HepG2 (cell line): Measurements from ENCODE around the gene GMEB1. TPM values are rescaled to one million over a fixed set of nuclear protein-coding genes. Genes with fewer than 3 reads are reported as not detected.

Experiments used
- ARHGAP35 ChIP-seq: sonication (generic); formaldehyde crosslinking; IDR thresholded peaks from 2 replicates; pipeline ENCODE4 v1.9.0; 2022; ENCODE audit warnings: mild to moderate bottlenecking, inconsistent platforms, moderate library complexity, missing genetic modification reagents, borderline replicate concordance
- DMAP1 ChIP-seq: IDR thresholded peaks from 2 replicates; pipeline ENCODE4 v1.6.1; 2016
- FOXO1 ChIP-seq: sonication (generic); formaldehyde crosslinking; IDR thresholded peaks from 2 replicates; pipeline ENCODE4 v1.4.0; 2020; ENCODE audit warnings: missing genetic modification reagents
- GLI4 ChIP-seq: sonication (generic); formaldehyde crosslinking; IDR thresholded peaks from 2 replicates; pipeline ENCODE4 v1.5.1; 2020; ENCODE audit warnings: missing genetic modification reagents, mild to moderate bottlenecking, moderate library complexity, borderline replicate concordance
- GTF2F1 ChIP-seq: fragments of 150-350 bp; IDR thresholded peaks from 2 replicates; pipeline ENCODE4 v1.6.1; 2014; ENCODE audit warnings: low read length
- IRX3 ChIP-seq: sonication (generic); formaldehyde crosslinking; IDR thresholded peaks from 2 replicates; pipeline ENCODE4 v1.8.1; 2023; ENCODE audit warnings: mild to moderate bottlenecking, low read depth, missing genetic modification reagents, borderline replicate concordance
- NAIF1 ChIP-seq: sonication (generic); formaldehyde crosslinking; IDR thresholded peaks from 2 replicates; pipeline ENCODE4 v1.5.0; 2020; ENCODE audit warnings: mild to moderate bottlenecking, missing genetic modification reagents, borderline replicate concordance
- NFE2L2 ChIP-seq: fragments of 150-350 bp; IDR thresholded peaks from 2 replicates; pipeline ENCODE4 v1.6.1; 2014; ENCODE audit warnings: low read length
- NFIC ChIP-seq: IDR thresholded peaks from 2 replicates; pipeline ENCODE4 v1.6.1; 2012; ENCODE audit warnings: mild to moderate bottlenecking, low read length, inconsistent platforms
- NFRKB ChIP-seq: fragments of 450-650 bp; IDR thresholded peaks from 2 replicates; pipeline ENCODE4 v1.6.1; 2017
- RBFOX2 ChIP-seq: fragments of 200-400 bp; formaldehyde crosslinking; IDR thresholded peaks from 2 replicates; pipeline ENCODE4 v1.6.1; 2017; ENCODE audit warnings: low read depth, mild to moderate bottlenecking, low read length
- TEAD2 ChIP-seq: sonication (generic); formaldehyde crosslinking; IDR thresholded peaks from 2 replicates; pipeline ENCODE4 v1.9.0; 2021; ENCODE audit warnings: missing genetic modification reagents
- TOE1 ChIP-seq: sonication (generic); formaldehyde crosslinking; IDR thresholded peaks from 2 replicates; pipeline ENCODE4 v1.4.0; 2020; ENCODE audit warnings: mild to moderate bottlenecking, missing genetic modification reagents
- U2AF1 ChIP-seq: fragments of 200-400 bp; formaldehyde crosslinking; optimal IDR thresholded peaks from 2 replicates; pipeline ENCODE3; 2017; ENCODE audit warnings: mild to moderate bottlenecking, low read depth, low read length
- ZBTB21 ChIP-seq: sonication (generic); formaldehyde crosslinking; IDR thresholded peaks from 2 replicates; pipeline ENCODE4 v1.4.0; 2020; ENCODE audit warnings: missing genetic modification reagents
- ZNF343 ChIP-seq: sonication (generic); formaldehyde crosslinking; IDR thresholded peaks from 2 replicates; pipeline ENCODE4 v1.4.0; 2020; ENCODE audit warnings: mild to moderate bottlenecking, missing genetic modification reagents
- ZNF510 ChIP-seq: sonication (generic); formaldehyde crosslinking; IDR thresholded peaks from 2 replicates; pipeline ENCODE4 v1.4.0; 2020; ENCODE audit warnings: low read depth, mild to moderate bottlenecking, missing genetic modification reagents
- ZNF564 ChIP-seq: sonication (generic); formaldehyde crosslinking; IDR thresholded peaks from 2 replicates; pipeline ENCODE4 v1.8.1; 2023; ENCODE audit warnings: mild to moderate bottlenecking, missing genetic modification reagents
- ZNF570 ChIP-seq: sonication (generic); formaldehyde crosslinking; IDR thresholded peaks from 2 replicates; pipeline ENCODE4 v1.4.0; 2020; ENCODE audit warnings: mild to moderate bottlenecking, missing genetic modification reagents, borderline replicate concordance
- ZNF7 ChIP-seq: IDR thresholded peaks from 2 replicates; pipeline ENCODE4 v1.6.1; 2016; ENCODE audit warnings: missing biosample characterization, missing genetic modification reagents
- ZNF775 ChIP-seq: sonication (generic); formaldehyde crosslinking; IDR thresholded peaks from 2 replicates; pipeline ENCODE4 v1.4.0; 2020; ENCODE audit warnings: missing genetic modification reagents, mild to moderate bottlenecking, moderate library complexity, borderline replicate concordance
- ZNF781 ChIP-seq: sonication (generic); formaldehyde crosslinking; IDR thresholded peaks from 2 replicates; pipeline ENCODE4 v1.5.1; 2020; ENCODE audit warnings: borderline replicate concordance, mild to moderate bottlenecking, missing genetic modification reagents; ENCODE audit errors: not compliant biosample characterization
- ZNF839 ChIP-seq: sonication (generic); formaldehyde crosslinking; IDR thresholded peaks from 2 replicates; pipeline ENCODE4 v1.4.0; 2020; ENCODE audit warnings: missing genetic modification reagents, mild to moderate bottlenecking, borderline replicate concordance
- ZNF879 ChIP-seq: sonication (generic); formaldehyde crosslinking; IDR thresholded peaks from 2 replicates; pipeline ENCODE4 v1.8.1; 2023; ENCODE audit warnings: missing genetic modification reagents
- ZSCAN25 ChIP-seq: sonication (generic); formaldehyde crosslinking; IDR thresholded peaks from 2 replicates; pipeline ENCODE4 v1.8.0; 2022; ENCODE audit warnings: mild to moderate bottlenecking, missing genetic modification reagents
- polyA plus RNA-seq, 8 experiments: library from polyadenylated mRNA; depleted of rRNA in 3 of 8; stranded (reverse) in 7 of 8; unstranded in 1 of 8; fragments of >200 nt; fragmentation: Illumina TruSeq in 4 of 8; extraction: Trizol in 4 of 8; gene quantifications; 2 replicates each; pipeline versions ENCODE4 v1.2.1 to v1.2.3, GENCODE V29; 2011 to 2016; ENCODE audit warnings: low read depth in 4 of 8, missing spikeins in 1 of 8, mixed read lengths in 1 of 8; ENCODE audit not compliant: insufficient read depth in 1 of 8
- total RNA-seq, 5 experiments: library from RNA; depleted of rRNA; stranded (reverse); fragments of >200 nt; fragmentation: Illumina TruSeq; extraction: Trizol; gene quantifications; 2 replicates each; pipeline ENCODE4 v1.2.3, GENCODE V29; 2016; ENCODE audit warnings: low read depth in 1 of 5
- TF ChIP-seq, protein P1 (sequence below): IDR thresholded peaks from 2 replicates; pipeline ENCODE4 v1.6.1; 2012; ENCODE audit warnings: low read length, improper control_type of control experiment
- TF ChIP-seq, protein P2 (sequence below): sonication (generic); formaldehyde crosslinking; IDR thresholded peaks from 2 replicates; pipeline ENCODE4 v1.4.0; 2020; ENCODE audit warnings: mild to moderate bottlenecking, missing genetic modification reagents
- TF ChIP-seq, protein P3 (sequence below): sonication (generic); formaldehyde crosslinking; IDR thresholded peaks from 2 replicates; pipeline ENCODE4 v1.5.0; 2020; ENCODE audit warnings: missing genetic modification reagents

Gene GMEB1
- total and polyA plus RNA-seq, 2 of the 13 experiments (the other 11 are each of a cell fraction or from before 2014, with no cell fraction given): 3.0 to 6.0 TPM

DNA sequence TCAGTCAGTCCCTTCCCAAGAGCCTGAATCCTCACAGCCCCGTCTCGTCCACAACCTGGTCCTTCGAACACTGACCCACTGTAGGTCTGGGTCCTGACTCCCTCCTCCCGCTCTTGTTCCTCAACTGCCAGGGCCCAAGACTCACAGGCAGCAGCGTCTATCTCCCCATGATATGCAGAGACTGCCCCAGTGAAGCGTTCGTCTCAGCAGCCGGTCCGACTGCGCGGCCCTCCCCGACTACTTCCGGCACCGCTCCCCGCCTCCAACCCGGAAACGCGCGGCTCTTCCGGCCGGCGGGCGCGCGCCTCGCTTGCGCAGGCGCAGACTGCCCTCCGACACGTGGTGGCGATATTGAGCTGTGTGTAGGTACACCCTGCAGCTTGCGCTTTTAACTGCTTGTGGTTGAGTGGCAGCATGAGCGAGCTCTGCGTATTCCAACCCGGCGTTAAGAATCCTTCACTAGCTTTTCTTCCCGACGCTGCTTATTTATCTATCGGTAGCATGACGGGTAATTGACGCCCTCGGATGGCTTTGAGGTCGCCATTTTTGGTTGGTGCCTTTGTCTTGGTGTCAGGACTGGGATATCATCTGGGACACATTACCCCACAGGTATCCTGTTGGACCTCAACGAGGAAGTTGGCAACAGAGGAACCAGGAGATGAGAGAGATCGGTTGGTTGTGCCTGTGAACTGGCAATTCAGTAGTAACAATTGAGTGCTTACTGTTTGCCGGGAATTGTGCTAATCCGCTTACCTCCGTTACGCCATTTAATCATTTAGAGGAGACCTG lies 25.5 kb upstream of the GMEB1 start, which contains the start of gene TAF12 (continued):
- TF ChIP-seq ARHGAP35 (CRISPR knock-in tag) (peak; percentile 91), GTF2F1 (no peak), NFRKB (no peak), ZNF879 (CRISPR knock-in tag) (no peak), GLI4 (CRISPR knock-in tag) (no peak; the same call in 1 of the 2 replicates), U2AF1 (no peak), DMAP1 (CRISPR knock-in tag) (peak; percentile 93), ZNF839 (CRISPR knock-in tag) (no peak; the same call in 1 of the 2 replicates), RBFOX2 (peak; percentile 95), ZSCAN25 (CRISPR knock-in tag) (no peak; the same call in 1 of the 2 replicates), NFE2L2 (no peak), ZNF570 (no peak), ZNF7 (CRISPR knock-in tag) (no peak), ZNF775 (CRISPR knock-in tag) (no peak), TEAD2 (CRISPR knock-in tag) (no peak), NFIC (no peak), TOE1 (CRISPR knock-in tag) (peak; percentile 45; the same call in 1 of the 2 replicates), ZNF510 (CRISPR knock-in tag) (no peak), ZNF343 (CRISPR knock-in tag) (peak; percentile 100), ZBTB21 (CRISPR knock-in tag) (peak; percentile 60), NAIF1 (CRISPR knock-in tag) (peak; percentile 82), IRX3 (CRISPR knock-in tag) (no peak), ZNF564 (CRISPR knock-in tag) (peak; percentile 80), ZNF781 (CRISPR knock-in tag) (peak; percentile 55), FOXO1 (CRISPR knock-in tag) (0 out of 2 replicates have a peak, but pooled peaks have one; percentile 27)
- TF ChIP-seq, protein P1, sequence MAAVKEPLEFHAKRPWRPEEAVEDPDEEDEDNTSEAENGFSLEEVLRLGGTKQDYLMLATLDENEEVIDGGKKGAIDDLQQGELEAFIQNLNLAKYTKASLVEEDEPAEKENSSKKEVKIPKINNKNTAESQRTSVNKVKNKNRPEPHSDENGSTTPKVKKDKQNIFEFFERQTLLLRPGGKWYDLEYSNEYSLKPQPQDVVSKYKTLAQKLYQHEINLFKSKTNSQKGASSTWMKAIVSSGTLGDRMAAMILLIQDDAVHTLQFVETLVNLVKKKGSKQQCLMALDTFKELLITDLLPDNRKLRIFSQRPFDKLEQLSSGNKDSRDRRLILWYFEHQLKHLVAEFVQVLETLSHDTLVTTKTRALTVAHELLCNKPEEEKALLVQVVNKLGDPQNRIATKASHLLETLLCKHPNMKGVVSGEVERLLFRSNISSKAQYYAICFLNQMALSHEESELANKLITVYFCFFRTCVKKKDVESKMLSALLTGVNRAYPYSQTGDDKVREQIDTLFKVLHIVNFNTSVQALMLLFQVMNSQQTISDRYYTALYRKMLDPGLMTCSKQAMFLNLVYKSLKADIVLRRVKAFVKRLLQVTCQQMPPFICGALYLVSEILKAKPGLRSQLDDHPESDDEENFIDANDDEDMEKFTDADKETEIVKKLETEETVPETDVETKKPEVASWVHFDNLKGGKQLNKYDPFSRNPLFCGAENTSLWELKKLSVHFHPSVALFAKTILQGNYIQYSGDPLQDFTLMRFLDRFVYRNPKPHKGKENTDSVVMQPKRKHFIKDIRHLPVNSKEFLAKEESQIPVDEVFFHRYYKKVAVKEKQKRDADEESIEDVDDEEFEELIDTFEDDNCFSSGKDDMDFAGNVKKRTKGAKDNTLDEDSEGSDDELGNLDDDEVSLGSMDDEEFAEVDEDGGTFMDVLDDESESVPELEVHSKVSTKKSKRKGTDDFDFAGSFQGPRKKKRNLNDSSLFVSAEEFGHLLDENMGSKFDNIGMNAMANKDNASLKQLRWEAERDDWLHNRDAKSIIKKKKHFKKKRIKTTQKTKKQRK: no peak
- TF ChIP-seq, protein P2, sequence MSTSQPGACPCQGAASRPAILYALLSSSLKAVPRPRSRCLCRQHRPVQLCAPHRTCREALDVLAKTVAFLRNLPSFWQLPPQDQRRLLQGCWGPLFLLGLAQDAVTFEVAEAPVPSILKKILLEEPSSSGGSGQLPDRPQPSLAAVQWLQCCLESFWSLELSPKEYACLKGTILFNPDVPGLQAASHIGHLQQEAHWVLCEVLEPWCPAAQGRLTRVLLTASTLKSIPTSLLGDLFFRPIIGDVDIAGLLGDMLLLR (CRISPR knock-in tag): peak; percentile 64; the same call in 1 of the 2 replicates
- TF ChIP-seq, protein P3, sequence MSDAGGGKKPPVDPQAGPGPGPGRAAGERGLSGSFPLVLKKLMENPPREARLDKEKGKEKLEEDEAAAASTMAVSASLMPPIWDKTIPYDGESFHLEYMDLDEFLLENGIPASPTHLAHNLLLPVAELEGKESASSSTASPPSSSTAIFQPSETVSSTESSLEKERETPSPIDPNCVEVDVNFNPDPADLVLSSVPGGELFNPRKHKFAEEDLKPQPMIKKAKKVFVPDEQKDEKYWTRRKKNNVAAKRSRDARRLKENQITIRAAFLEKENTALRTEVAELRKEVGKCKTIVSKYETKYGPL (CRISPR knock-in tag): no peak
